Stomach (tissue), 9 donors: ENCODE data around the gene LY6G6C. TPM values are rescaled to one million over a fixed set of nuclear protein-coding genes. Genes with fewer than 3 reads are reported as not detected.

Source experiments
- DNase-seq, 2 donors: peaks; one replicate each; pipeline versions ENCODE4 v3.0.0 to v3.0.0-alpha.2; 2013 to 2019
- H3K27ac ChIP-seq, 5 donors: fragments of 200-600 bp in 4 of 5; sonication (generic) in 4 of 5; one replicate each; pipeline ENCODE4 v1.5.1; 2013 to 2019; ENCODE audit warnings: mild to moderate bottlenecking in 1 of 5, moderate library complexity in 1 of 5
- H3K27me3 ChIP-seq, 3 donors: fragments of 200-600 bp; sonication (generic); one replicate each; pipeline ENCODE4 v1.5.1; 2017 to 2019; ENCODE audit warnings: mixed run types in 1 of 3
- H3K36me3 ChIP-seq, 4 donors: fragments of 200-600 bp; sonication (generic); 1 replicate in 3 of 4; 2 replicates in 1 of 4; pipeline ENCODE4 v1.5.1; 2016 to 2019
- H3K4me1 ChIP-seq, 4 donors: fragments of 200-600 bp; sonication (generic); one replicate each; pipeline ENCODE4 v1.5.1; 2016 to 2019
- H3K4me3 ChIP-seq, 4 donors: fragments of 200-600 bp; sonication (generic) in 3 of 4; one replicate each; pipeline ENCODE4 v1.5.1; 2016 to 2019; ENCODE audit warnings: mild to moderate bottlenecking in 1 of 4
- H3K9me3 ChIP-seq, 4 donors: fragments of 200-600 bp; sonication (generic); one replicate each; pipeline ENCODE4 v1.5.1; 2016 to 2019
- EP300 ChIP-seq: sonication (generic); formaldehyde crosslinking; IDR thresholded peaks from one replicate; pipeline ENCODE4 v1.6.1; 2017; ENCODE audit warnings: antibody characterized with exemption
- POLR2A ChIP-seq, 4 donors: fragments of 450-650 bp; IDR thresholded peaks; one replicate each; pipeline ENCODE4 v1.6.1; 2016; ENCODE audit warnings: antibody characterized with exemption in 4 of 4, control low read depth in 2 of 4, mild to moderate bottlenecking in 1 of 4, moderate library complexity in 1 of 4
- POLR2AphosphoS5 ChIP-seq, 3 donors: sonication (generic); formaldehyde crosslinking; IDR thresholded peaks; one replicate each; pipeline ENCODE4 v1.6.1; 2016; ENCODE audit warnings: antibody characterized with exemption in 3 of 3
- WGBS, 5 donors: extraction: QIAGEN DNeasy Blood & Tissue Kit in 3 of 5; methylation state at CpG; one replicate each; pipeline versions ENCODE4 v1.1.5 to v1.1.7; 2013 to 2018; 5-methylcytosine and 5-hydroxymethylcytosine counted together
- intact Hi-C: fragments of 100-400 bp; cut with DNase I; formaldehyde crosslinking; loops from one replicate; pipeline ENCODE4 v1.15.1; 2023; ENCODE audit warnings: low total_unique reads
- polyA plus RNA-seq, 3 donors: library from polyadenylated mRNA; stranded (reverse); fragments of 200-250 nt; gene quantifications; one replicate each; pipeline ENCODE4 v1.2.3, GENCODE V29; 2013
- total RNA-seq, 5 donors: library from RNA; depleted of rRNA; stranded (reverse); fragments of >200 nt; gene quantifications; one replicate each; pipeline versions ENCODE4 v1.1.0 to v1.2.3, GENCODE V29; 2014 to 2016
- TF ChIP-seq, protein P1 (sequence below), 7 experiments: fragments of 450-650 bp in 4 of 7; fragments of 200-600 bp in 3 of 7; sonication (generic) in 3 of 7; IDR thresholded peaks; one replicate each; pipeline ENCODE4 v1.5.1; 2016 to 2019; ENCODE audit warnings: antibody characterized with exemption in 7 of 7, control low read depth in 2 of 7, mild to moderate bottlenecking in 1 of 7
- donor health status: healthy with polysubstance abuse.
- donor health status: Bipolar disorder and iron deficiency.
- donor health status: healthy.

Gene LY6G6C
- total and polyA plus RNA-seq, 8 donors, result 0.90 TPM; not detected in 7

DNA sequence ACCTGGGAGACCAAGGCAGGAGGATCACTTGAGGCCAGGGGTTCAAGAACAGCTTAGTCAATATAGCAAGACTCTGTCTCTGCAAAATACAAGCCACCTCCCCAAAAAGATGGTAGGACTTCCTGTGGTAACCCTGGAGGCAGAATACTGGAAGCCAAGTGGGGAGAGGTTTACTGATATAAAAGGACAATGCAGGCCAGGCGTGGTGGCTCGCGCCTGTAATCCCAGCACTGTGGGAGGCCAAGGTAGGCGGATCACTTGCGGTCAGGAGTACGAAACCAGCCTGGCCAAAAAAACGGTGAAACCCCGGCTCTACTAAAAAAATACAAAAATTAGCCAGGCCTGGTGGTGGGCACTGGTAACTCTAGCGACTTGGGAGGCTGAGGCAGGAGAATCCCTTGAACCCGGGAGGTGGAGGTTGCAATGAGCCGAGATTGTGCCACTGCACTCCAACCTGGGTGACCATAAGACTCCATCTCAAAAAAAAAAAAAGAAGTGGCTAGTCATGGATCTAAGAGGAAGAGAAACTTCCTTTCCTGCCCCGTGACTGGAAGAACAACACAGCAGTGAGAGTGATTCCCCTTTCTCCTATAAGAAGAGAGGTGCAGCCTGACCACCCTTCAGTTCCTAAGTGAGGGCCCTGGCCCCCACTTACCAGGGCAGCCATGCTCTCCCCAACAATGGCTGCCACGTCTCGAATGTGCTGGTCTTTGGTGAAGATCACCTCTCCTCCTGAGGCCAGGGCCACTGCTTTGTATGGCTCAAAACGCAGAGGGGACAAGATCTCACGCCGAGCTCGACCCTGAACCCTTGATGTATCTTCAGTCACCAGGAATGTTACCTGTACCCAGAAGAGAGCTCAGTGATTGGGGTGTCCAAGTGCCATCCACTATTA is 47.1 kb upstream of the LY6G6C start:
- H3K9me3 ChIP-seq, result no peaks in the 10 kb centered on the region
- whole genome bisulfite sequencing, 5 donors, result 90 to 92% (median 91%) methylated on average over 16 to 18 of the region's 18 CpGs
- no peak overlapping the region for H3K27ac ChIP-seq
- H3K27me3 ChIP-seq, result peaks cover 0 to 7% (median 0%) of the 10 kb centered on the region in 3 donors
- DNase-seq, result no peak
- H3K4me3 ChIP-seq, result no peak overlapping the region
- H3K36me3 ChIP-seq, result no peaks in the 10 kb centered on the region
- intact Hi-C loops, result loop anchor here (10.0 kb wide), 1 partner anchor 84 kb away; the partner anchor contains the start of gene LY6G5C
- peaks cover 5 to 24% (median 11%) of the 10 kb centered on the region in 4 donors for H3K4me1 ChIP-seq
- no peak for TF ChIP-seq EP300

DNA sequence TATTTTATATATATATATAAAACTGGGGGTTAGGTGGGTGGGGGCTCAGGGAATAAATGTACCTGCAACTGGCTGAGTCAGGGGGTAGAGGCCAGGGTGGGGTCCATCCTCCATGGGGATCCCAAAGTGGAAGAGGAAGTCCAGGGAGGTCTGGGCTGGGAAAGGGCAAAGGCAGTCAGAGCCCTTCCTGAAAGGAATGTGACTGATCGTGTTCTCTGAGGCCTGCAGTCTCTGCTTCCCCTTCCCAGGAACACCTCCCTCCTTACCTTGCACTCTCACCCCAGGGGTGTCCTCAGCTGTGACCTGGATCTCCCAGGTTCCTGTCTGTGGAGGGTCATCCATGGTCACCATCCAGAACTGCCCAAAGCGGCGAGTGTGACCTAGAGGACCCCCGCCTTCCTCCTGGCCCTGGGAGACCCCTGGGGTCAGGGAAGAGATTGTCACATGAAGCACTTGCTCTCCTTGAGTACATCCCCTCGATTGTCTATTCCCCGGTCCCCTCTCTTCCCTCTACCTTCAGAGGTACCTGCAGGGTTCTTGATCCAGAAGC is 45.6 kb upstream of the LY6G6C start:
- H3K9me3 ChIP-seq, result no peaks in the 10 kb centered on the region
- intact Hi-C loops, result loop anchor here (10.0 kb wide), 1 partner anchor 82 kb away; the partner anchor contains the start of gene LY6G5C
- TF ChIP-seq, protein P1, sequence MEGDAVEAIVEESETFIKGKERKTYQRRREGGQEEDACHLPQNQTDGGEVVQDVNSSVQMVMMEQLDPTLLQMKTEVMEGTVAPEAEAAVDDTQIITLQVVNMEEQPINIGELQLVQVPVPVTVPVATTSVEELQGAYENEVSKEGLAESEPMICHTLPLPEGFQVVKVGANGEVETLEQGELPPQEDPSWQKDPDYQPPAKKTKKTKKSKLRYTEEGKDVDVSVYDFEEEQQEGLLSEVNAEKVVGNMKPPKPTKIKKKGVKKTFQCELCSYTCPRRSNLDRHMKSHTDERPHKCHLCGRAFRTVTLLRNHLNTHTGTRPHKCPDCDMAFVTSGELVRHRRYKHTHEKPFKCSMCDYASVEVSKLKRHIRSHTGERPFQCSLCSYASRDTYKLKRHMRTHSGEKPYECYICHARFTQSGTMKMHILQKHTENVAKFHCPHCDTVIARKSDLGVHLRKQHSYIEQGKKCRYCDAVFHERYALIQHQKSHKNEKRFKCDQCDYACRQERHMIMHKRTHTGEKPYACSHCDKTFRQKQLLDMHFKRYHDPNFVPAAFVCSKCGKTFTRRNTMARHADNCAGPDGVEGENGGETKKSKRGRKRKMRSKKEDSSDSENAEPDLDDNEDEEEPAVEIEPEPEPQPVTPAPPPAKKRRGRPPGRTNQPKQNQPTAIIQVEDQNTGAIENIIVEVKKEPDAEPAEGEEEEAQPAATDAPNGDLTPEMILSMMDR (IDR thresholded peaks at IDR 0.05), result no peak
- no peak for TF ChIP-seq EP300
- H3K27ac ChIP-seq, result no peak overlapping the region
- WGBS, 5 donors, result 75 to 84% (median 81%) methylated on average over 6 of the region's 6 CpGs
- no peak for DNase-seq
- H3K36me3 ChIP-seq, result no peaks in the 10 kb centered on the region
- H3K4me3 ChIP-seq, result no peak overlapping the region
- peaks cover 0 to 17% (median 5%) of the 10 kb centered on the region in 4 donors for H3K4me1 ChIP-seq
- H3K27me3 ChIP-seq, result peaks cover 0 to 7% (median 0%) of the 10 kb centered on the region in 3 donors

DNA sequence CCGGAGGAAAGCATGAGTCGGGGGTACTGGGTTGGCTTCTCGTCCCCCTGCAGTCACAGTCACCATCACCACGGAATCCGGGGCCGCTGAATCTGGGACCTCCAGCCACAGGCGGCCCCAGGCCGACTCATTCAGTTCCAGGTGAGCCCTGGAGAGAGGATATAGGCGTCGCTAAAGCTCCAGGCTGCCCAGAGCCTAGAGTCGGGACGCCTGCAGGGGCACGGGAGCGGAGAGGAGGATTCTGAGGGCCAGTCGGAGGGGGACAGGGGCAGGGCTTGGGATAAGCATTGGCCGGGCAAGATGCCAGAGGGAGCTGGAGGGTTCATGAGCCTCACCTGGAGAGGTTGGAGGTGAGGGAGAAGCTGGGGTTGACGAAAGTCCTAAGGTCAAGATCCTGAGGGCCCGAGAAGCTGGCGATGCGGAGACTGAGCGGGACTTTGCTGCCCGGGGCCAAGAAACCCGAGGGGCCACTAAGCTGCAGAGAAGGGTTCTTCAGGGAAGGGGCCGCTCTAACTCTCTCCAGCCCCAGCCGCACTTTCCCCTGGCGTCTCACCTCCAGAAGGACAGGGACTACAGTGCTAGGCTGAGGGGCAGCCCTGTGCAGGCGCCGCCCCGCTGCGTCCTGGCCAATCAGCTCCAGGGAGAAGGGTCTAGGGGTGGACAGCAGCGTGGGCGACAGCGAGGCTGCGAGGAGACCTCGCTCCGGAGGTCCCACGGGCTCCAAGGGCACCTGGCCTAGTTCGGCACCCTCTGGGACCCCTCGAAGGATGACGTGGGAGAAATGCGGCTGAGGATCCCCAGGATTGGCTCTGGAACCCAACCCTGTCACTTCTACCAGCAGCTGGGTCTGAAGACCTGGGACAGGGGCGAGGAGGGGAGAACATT is 44.6 kb upstream of the LY6G6C start:
- H3K4me3 ChIP-seq, result peak overlapping the region in 2 of 4 donors; percentile 16 to 22
- no peaks in the 10 kb centered on the region for H3K9me3 ChIP-seq
- intact Hi-C loops, result loop anchor here (10.0 kb wide), 1 partner anchor 81 kb away; the partner anchor contains the start of gene LY6G5C
- peaks cover 0 to 17% (median 5%) of the 10 kb centered on the region in 4 donors for H3K4me1 ChIP-seq
- peaks cover 0 to 7% (median 0%) of the 10 kb centered on the region in 4 donors for H3K36me3 ChIP-seq
- peaks cover 0 to 7% (median 0%) of the 10 kb centered on the region in 3 donors for H3K27me3 ChIP-seq
- no peak for TF ChIP-seq EP300
- TF ChIP-seq POLR2AphosphoS5 (IDR thresholded peaks at IDR 0.05), result no peak
- TF ChIP-seq POLR2A (IDR thresholded peaks at IDR 0.05), result no peak
- TF ChIP-seq, protein P1 (IDR thresholded peaks at IDR 0.05), result no peak
- peak in 1 of 2 donors; percentile 69 for DNase-seq
- H3K27ac ChIP-seq, result no peak overlapping the region
- WGBS, 5 donors, result 38 to 61% (median 44%) methylated on average over 31 to 42 of the region's 42 CpGs

DNA sequence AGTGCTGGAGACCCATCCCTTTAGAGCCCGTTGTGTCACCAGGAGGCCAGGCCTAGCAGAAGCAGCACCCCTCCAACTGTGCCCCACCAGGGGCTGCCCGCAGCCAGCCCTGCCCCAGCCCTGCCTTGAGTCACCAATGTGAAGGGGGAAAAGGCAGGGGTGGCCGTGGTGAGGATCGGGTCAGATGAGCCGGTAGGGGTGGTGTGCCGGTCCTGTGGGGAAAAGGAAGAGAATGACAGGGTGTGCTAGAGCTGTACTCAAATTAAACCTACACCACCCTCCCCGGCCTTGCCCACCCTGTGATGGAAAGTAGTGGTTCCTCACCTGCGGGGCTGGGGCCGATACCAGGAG is 44.0 kb upstream of the LY6G6C start:
- no peak overlapping the region for H3K27ac ChIP-seq
- H3K36me3 ChIP-seq, result peaks cover 0 to 13% (median 0%) of the 10 kb centered on the region in 4 donors
- no peak for DNase-seq
- no peak overlapping the region for H3K4me3 ChIP-seq
- intact Hi-C loops, result loop anchor here (10.0 kb wide), 1 partner anchor 81 kb away; the partner anchor contains the start of gene LY6G5C
- peaks cover 0 to 7% (median 0%) of the 10 kb centered on the region in 3 donors for H3K27me3 ChIP-seq
- no peaks in the 10 kb centered on the region for H3K9me3 ChIP-seq
- peaks cover 0 to 17% (median 5%) of the 10 kb centered on the region in 4 donors for H3K4me1 ChIP-seq
- WGBS, 5 donors, result 80 to 91% (median 85%) methylated on average over 9 of the region's 9 CpGs
- no peak for TF ChIP-seq EP300
- TF ChIP-seq, protein P1 (IDR thresholded peaks at IDR 0.05), result no peak
